ENCODE results near the gene TEX30. TPM values are rescaled to one million over a fixed set of nuclear protein-coding genes. Genes with fewer than 3 reads are reported as not detected.

Gene TEX30
- total RNA-seq, 1 donor from 2014 or later: 17.6 TPM

GRCh38 chr13:102718746-102719145 lies 54.8 kb downstream of the TEX30 start:
- DNase-seq (ENCODE audit: low read depth): no peak

Other genes with a start within 250 kb of the TEX30 start
- gene TPP2, start 176.8 kb downstream of the TEX30 start, total RNA-seq: 49.3 and 54.6 TPM in 2 replicates
- gene METTL21C, start 78.7 kb downstream of the TEX30 start, total RNA-seq: not detected in 2 replicates
- 9.3 and 9.7 TPM in 2 replicates for gene POGLUT2, start 25.2 kb upstream of the TEX30 start, total RNA-seq
- gene BIVM, start 25.3 kb upstream of the TEX30 start, total RNA-seq: 50.8 and 56.3 TPM in 2 replicates
- gene ERCC5, start 72.2 kb upstream of the TEX30 start, total RNA-seq: 63.0 and 64.9 TPM in 2 replicates